NK-92 treated with Interleukin-12 subunit alpha and Interleukin-12 subunit beta, amount 100 ng/mL, for 24 hours (cell line): Measurements from ENCODE around the gene POLG2.

Experiments used
- DNase-seq: peaks from one replicate; lab custom pipeline; 2025; lab: John Stamatoyannopoulos, UW

POLG2 gene

GRCh38 chr17:64505340-64506200 lies 8.7 kb upstream of the POLG2 start:
- DNase-seq = peak; percentile 72

- DNase-seq = no peak
Observed at GRCh38 chr17:64504769-64505339, 8.0 kb upstream of the POLG2 start.

- no peak for DNase-seq
Observed at GRCh38 chr17:64503821-64504768, 7.2 kb upstream of the POLG2 start.

GRCh38 chr17:64503341-64503740 lies 6.5 kb upstream of the POLG2 start:
- no peak for DNase-seq

- no peak for DNase-seq
Observed at GRCh38 chr17:64502809-64503208, 6.0 kb upstream of the POLG2 start.

GRCh38 chr17:64502021-64502420 lies 5.2 kb upstream of the POLG2 start:
- DNase-seq = no peak

- no peak for DNase-seq
Observed at GRCh38 chr17:64500862-64501765, 4.3 kb upstream of the POLG2 start.

GRCh38 chr17:64500487-64500859 lies 3.6 kb upstream of the POLG2 start:
- DNase-seq = no peak

- no peak for DNase-seq
Observed at GRCh38 chr17:64499805-64500486, 3.1 kb upstream of the POLG2 start.

- DNase-seq = no peak
Observed at GRCh38 chr17:64498308-64499203, 1.7 kb upstream of the POLG2 start.

GRCh38 chr17:64497565-64498035 lies 746 bp upstream of the POLG2 start:
- no peak for DNase-seq

GRCh38 chr17:64496348-64496785 lies 487 bp downstream of the POLG2 start:
- peak; percentile 51 for DNase-seq

GRCh38 chr17:64495300-64495699 lies 1.6 kb downstream of the POLG2 start:
- peak; percentile 5 for DNase-seq

GRCh38 chr17:64494121-64494520 lies 2.7 kb downstream of the POLG2 start:
- DNase-seq = no peak

- DNase-seq = no peak
Observed at GRCh38 chr17:64492481-64493109, 4.3 kb downstream of the POLG2 start.

GRCh38 chr17:64491994-64492393 lies 4.9 kb downstream of the POLG2 start:
- no peak for DNase-seq

- DNase-seq = peak; percentile 14
Observed at GRCh38 chr17:64491034-64491860, 5.6 kb downstream of the POLG2 start.

- no peak for DNase-seq
Observed at GRCh38 chr17:64488301-64488700, 8.6 kb downstream of the POLG2 start.
